Measurements from ENCODE around the gene HECA.

DNA sequence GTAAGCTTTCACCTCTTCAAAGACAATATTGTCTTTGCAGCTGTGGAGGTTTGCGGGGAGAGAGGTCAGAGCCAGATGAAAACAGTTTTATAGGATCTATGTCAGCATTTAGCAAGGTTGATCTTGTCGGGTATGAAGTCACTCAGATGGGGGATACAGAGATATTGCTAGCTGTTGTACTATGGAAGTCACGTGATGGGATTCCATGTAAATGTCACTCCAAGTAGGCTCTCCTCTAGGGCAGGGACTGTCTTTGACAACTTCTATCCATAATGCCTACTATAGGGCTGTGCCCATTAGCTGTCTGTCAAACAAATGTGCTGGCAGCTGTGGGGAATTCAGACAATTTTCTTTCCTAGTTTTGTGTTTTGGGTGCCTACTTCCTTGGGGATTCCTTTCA, 54.8 kb downstream of the HECA start:
- TF ChIP-seq GATA2 (IDR thresholded peaks at IDR 0.05; ENCODE audit: low read depth, low read length) (no peak), GATA3 (IDR thresholded peaks at IDR 0.05; ENCODE audit: low read depth, low read length) (no peak)

Measured in SH-SY5Y (cell line).